HG03520 (cell line): ENCODE measurements around the gene CCDC57.
A peak's percentile ranks its signal among the peaks of the same experiment; 100 is the strongest.
"Not testable (repeated sequence)": the region's sequence is repeated elsewhere in the genome, so short reads cannot be mapped to it uniquely, and the experiment has no call there.

ENCODE experiments used
- ATAC-seq: cut with Tn5 transposase; IDR thresholded peaks from one replicate; pipeline ENCODE4 v1.9.1; 2021; ENCODE audit warnings: mild to moderate bottlenecking, moderate library complexity; ENCODE audit not compliant: unreplicated experiment

The CCDC57 gene

DNA sequence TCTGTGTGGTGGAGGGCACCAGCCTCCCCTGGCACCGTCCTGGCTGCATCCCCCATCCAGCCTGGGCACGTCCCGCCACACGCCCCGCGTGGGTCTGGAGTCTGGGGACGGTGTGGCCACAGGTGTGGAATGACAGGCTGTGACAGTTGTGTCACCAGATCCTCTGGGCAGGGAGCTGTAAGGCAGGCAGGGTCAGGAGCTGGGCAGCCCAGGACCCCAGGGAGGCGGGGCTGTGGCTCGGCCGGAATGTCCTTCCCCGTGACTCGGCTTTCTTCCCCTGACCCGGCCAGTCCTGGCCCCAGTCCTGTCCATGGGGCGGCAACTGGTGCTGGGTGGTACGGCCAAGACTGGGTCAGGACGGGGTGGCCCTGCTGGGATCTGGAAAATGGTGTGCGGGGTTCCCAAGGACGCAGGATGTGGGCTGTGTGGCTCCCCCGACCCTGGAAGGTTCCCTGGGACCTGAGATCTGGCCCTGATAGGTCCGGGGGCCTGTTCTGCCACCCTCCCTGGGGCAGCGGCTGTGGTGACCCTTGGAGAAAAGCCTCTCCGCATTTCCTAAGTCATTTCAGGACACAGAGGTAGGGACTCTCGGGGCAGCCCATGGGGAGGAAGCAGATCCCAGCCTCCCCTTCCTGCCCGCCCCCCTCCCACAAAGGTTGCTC lies 12.9 kb upstream of the CCDC57 start:
- no peak for ATAC-seq

GRCh38 chr17:82224666-82225065 lies 12.0 kb upstream of the CCDC57 start:
- no peak for ATAC-seq

DNA sequence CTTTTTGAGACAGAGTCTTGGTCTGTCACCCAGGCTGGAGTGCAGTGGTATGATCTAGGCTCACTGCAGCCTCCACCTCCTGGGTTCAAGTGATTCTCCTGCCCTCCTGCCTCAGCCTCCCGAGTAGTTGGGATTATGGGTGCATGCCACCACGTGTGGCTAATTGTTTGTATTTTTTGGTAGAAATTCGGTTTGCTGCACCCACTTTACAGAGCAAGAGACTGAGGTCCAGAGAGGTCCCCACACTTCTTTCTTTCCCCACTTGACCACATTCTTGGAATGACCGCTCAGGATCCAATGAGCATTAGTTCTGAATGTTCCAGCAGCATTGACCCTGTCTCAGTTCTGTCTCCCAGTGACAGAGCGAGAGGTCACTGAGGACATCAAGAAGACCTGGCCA lies 10.9 kb upstream of the CCDC57 start:
- no peak for ATAC-seq

DNA sequence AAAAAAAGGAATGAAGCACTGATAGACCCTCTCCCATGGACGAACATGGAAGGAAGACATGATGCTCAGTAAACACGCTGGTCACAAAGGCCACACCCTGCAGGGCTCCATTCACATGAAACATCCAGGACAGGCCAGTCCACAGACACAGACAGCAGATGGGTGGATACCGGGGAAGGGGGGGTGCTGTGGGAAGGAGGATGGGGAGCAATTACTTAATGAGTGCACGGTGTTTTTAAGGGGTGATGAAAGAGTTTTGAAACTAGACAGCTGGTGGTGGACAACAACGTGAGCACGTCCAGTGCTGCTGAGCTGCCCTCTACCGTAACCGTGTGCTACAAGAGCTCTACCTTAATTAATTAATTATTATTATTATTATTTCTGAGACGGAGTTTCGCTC lies 10.2 kb upstream of the CCDC57 start:
- ATAC-seq: no peak

DNA sequence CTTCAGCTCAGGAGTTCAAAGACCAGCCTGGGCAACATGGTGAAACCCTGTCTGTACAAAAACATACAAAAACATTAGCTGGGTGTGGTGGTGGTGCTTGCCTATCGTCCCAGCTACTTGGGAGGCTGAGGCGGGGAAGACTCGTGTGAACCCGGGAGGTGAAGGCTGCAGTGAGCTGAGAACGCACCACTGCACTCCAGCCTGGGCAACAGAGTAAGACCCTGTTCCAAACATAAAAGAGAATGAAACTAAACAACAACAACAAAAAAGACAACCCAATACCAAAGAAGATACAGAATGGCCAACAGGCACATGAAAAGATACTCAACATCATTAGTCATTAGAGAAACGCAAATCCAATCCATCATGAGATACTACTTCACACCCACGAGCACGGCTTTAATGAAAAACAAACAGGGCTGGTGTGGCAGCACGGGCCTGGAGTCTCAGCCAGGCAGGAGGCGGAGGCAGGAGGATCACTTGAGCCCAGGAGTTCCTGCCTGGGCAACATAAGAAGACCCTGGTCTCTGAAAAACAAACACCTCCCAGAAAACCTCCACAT lies 8.8 kb upstream of the CCDC57 start:
- no peak for ATAC-seq

DNA sequence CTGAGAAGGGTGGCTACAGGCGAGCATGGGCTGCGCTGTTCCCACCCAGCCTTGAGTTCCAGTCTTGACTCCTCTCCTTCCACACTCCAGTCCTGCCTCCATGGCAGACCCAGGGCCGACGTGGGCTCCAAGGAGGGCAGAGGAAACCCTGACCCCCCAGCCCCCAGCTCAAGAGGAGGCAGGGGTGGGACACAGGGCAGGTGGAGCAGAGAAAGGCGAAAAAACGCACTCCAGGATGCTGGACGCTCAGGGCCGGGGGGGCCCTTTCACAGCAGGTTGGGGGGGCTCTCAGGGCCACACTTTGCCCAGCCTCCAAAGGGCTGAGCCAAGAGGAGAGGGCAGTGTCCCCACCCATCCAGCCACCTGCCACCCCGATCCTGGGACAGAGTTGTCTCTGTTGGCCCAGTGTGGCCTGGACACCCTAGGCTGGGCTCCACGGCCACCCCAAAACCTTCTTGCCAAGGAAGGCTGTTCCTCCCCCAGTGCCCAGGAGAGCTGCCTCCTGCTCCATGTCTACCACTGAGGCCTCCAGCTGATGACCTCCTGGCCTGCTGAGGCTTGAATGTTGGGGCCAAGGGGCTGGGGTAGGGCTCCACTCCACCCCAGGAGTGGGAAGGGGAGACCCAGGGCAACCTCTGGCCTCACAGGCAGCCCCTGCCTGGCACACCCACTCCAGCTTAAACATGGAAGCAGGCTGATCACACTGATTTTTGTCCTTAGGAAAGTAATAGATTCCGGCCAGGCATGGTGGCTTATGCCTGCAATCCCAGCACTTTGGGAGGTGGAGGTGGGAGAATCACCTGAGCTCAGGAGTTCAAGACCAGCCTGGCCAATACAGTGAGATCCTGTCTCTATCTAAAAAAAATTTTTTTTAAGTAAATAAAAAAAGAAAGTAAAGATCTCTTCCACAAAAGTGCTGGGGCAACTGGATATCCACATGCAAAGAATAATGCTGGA lies 7.4 kb upstream of the CCDC57 start:
- ATAC-seq: no peak

- ATAC-seq: no peak
Observed at GRCh38 chr17:82219083-82219482, 6.4 kb upstream of the CCDC57 start.

DNA sequence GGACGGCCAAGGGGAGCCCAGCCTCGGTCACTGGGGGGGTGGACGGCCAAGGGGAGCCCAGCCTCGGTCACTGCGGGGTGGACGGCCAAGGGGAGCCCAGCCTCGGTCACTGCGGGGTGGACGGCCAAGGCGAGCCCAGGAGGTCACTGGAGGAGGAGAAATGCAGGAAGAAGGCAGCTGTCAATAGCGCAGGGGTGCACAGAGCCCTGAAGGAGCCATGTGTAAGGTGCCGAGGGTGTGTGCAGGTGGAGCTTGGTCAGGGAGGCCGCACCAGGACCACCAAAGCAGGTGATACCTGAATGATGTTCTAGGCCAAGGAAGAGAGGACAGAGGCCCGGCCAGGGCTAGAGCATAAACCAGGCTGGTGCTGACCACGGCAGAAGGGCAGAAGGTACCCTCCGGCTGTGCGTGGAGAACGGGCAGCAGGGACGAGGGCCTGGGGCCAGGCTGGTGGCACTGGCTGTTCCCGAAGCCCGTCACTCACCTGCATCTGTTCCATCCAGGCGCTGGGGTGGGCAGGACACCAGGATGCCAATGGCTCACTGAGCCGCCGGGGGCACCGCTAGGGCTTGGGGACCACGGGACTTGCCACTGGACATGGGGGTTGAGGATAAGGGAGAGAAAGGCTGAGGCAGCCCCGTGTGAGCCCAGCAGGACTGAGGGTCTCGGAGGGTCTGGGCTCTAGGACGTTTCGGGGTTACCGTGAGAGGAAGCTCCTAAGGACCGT lies 5.9 kb upstream of the CCDC57 start:
- no peak for ATAC-seq

GRCh38 chr17:82217530-82218204 lies 5.0 kb upstream of the CCDC57 start:
- ATAC-seq: no peak

DNA sequence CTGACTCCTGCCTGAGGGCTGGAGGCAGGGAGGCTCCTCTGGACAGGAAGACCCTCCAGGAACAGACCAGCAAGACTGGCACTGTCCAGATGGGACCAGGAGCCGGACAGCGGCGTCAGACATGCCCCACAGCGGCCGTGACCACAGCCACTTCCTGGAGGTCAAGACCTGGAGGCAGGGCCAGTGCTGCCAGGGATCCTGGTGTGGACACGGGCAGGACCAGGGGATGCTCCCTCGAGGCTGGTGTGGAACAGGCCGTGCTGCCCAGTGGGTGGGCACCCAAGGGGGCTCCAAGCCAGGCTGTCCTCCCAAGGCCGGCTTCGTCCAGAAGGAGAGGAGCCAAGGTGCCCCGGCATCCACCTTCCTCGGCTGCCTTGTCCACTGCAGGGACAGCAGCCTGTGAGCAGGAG lies 4.5 kb upstream of the CCDC57 start:
- no peak for ATAC-seq

DNA sequence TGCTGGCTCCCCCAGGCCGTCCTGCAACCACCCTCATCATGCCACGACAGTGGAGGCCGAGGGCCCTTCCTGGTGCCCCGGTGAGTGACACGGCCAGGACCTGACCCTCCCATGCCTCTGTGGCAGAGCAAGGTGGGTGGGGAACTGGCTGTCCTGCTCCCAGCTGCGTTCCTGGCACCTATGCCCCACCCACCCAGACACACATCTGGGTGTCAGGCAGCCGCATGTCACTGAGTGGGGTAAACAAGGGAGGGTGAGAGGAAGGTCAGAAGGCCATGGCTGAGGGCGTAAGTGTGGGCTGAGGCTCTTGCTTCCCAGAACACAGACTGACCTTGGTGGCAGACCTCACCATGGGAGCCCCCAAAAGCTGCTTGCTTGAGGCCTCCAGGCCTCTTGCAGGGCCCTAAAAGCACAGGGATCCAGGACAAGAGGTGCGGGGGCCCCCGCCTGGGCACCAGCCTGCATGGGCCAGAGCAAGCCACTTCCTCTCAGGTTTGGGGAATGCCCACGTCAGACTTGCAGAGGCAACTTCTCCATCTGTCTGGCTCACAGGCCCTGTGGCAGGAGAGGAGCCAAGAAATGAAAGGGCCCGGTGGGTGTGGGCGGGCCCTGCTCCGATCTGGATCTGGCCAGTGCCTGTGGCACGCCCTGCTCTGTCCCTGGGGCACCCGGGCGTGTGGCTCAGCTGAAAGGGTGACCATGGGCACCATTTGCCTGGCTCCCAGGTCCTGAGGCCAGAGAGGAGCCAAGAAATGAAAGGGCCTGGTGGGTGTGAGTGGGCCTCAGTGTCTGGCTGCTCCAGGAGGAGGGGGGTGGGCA lies 3.9 kb upstream of the CCDC57 start:
- no peak for ATAC-seq

DNA sequence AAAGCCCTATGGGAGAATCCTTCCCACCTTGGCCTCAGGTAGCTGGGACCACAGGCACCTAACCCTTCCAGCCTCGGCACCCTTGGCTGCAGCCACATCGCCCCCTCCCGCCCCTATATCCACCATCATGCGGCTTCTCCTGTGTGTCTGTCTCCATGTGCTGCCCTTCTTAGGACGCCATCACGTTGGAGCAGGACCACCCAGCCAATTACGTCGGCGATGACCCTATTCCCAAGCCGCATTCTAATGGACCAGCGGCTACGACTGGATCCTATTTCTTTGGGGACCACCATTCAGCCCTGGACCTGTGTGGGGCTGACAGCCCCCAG lies 3.3 kb upstream of the CCDC57 start:
- no peak for ATAC-seq

DNA sequence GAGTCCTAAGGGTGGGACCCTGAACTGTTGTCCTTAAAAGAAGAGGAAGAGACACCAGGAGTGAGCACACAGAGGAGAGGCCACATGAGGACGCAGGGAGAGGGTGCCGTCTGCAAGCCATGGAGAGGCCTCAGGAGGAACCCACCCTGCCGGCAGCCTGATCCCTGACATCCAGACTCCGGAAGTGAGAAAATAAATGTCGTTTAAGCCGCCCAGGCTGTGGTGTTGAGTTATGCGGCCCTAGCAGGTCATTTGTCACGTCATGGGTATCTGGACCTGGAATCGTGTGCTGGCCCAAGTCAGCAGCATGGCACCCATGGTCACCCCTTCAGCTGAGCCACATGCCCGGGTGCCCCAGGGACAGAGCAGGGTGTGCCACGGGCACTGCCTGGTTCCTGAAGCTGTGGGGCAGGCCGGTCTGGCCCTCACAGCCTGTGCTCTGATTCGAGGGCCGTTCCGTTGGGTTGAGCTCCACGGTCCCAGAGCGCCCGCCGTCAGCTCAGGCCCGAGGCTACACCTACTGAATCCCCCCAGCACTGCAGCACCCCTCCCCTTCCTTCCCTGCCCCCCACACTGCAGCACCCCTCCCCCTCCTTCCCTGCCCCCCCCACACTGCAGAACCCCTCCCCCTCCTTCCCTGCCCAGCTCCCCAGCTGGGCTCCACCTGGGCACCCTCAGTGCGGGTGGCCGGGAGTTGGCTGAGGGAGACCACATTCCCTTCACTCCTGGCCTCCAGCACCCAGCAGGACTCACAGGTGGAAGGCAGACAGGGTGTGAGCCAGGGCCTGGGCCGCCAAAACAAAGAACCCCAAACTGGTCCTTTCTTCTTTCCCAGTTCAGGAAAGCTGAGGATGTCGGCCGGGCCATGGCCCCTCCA lies 2.7 kb upstream of the CCDC57 start:
- ATAC-seq: no peak

- no peak for ATAC-seq
Observed at GRCh38 chr17:82214012-82214628, 1.5 kb upstream of the CCDC57 start.

- ATAC-seq: peak; percentile 4
Observed at GRCh38 chr17:82213251-82214011, 789 bp upstream of the CCDC57 start.

DNA sequence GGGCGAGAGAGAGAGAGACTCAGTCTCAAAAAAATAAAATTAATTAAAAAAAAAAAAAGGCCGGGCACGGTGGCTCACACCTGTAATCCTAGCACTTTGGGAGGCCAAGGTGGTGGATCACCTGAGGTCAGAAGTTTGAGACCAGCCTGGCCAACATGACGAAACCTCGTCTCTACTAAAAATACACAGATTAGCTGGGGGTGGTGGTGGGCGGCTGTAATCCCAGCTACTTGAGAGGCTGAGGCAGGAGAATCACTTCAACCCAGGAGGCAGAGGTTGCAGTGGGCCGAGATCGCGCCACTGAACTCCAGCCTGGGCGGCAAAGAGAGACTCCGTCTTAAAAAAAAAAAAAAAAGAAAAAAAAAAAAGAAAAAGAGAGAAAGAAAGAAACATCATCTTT lies 2.0 kb downstream of the CCDC57 start:
- not testable (repeated sequence) for ATAC-seq

DNA sequence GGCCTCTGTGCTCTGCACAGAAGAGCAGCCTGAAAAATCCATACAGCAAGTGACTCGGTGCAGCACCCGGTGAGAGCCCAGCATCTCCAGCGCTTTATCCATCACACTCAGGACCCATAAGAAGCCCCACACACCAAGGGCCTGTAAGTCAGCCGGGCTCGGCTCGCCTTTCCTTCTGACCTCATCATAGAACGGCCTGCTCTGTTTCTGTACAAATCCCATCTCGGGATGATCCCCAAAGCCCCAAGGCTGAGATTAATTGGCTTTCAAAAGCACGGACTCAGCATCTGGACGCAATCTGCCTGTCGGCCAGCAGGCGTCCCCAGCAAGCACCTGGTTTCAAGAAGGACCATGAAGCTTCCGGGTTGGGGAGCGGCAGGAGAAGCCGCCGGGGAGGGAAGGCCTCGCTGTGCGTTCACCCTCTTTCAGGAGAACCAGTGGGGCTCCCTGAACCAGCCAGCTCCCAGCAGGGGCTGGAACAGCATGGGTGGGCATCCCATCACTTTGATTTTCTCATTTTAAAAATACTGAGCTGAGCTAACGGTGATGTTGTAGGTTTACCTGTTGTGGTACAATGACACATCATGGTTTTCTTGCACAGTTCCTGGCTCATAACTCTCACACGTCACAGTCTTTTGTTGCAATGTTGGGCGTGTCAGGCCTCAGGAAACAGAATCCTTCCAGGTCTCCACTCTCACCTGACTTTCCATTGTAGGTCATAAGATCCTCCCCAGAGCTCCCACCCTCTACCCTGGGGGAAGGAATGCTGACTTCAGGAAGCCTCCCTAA lies 6.7 kb downstream of the CCDC57 start:
- ATAC-seq: no peak
